ENCODE data around the gene LZTFL1. TPM values are rescaled to one million over a fixed set of nuclear protein-coding genes. Genes with fewer than 3 reads are reported as not detected.

LZTFL1 gene, protein sequence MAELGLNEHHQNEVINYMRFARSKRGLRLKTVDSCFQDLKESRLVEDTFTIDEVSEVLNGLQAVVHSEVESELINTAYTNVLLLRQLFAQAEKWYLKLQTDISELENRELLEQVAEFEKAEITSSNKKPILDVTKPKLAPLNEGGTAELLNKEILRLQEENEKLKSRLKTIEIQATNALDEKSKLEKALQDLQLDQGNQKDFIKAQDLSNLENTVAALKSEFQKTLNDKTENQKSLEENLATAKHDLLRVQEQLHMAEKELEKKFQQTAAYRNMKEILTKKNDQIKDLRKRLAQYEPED
- 13.6 to 18.6 TPM (median 16.3 TPM) in 5 replicates for total RNA-seq (2022; extraction: Qiagen RNA extraction; ENCODE audit: low read depth)

GRCh38 chr3:45841757-45842491 lies at the start of gene LZTFL1:
Gene LZTFL1 (minus strand): TSS chr3:45842119. CDS start chr3:45841991, 128 bp downstream.

DNA sequence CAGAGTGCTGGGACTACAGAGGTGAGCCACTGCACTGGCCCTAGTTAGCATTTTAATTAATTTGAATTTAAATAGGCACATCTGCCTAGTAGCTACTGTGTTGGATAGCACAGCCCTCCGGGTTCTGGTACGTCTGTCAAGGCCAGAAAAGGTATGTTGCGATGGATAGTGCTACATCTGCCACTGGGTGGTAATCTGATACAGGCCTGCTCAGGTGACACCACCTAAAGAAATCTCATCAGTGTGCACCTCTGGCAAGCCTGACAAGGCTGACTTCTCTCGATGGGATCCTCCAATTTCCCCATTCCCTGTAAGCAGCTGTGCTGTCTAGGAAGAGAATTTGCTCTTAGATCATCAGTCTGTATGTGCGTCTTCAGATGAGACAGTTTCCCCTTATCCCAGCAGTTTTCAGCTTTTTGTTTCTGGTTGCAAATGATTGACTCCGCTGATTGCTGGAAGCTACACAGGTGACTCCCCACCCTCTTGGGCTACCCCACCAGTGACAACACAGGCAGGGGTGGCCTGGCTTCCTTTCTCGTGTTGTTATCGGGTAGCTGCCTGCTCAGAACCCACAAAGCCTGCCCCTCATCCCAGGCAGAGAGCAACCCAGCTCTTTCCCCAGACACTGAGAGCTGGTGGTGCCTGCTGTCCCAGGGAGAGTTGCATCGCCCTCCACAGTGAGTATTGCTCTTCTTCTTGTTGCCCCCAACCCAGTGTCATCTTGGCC lies 44.2 kb upstream of the LZTFL1 start, which contains the start of gene CCR9:
Gene CCR9, plus strand, starts transcription at position 565 of the 727 bp plus-strand sequence. CDS start 8,391 bp downstream, outside the sequence.

GRCh38 chr3:45795882-45796765 lies 45.8 kb downstream of the LZTFL1 start, which contains the start of gene SLC6A20:
Gene SLC6A20 (minus strand): TSS chr3:45796536. CDS start chr3:45796419, 117 bp downstream.

Other genes with a start within 250 kb of the LZTFL1 start
- gene LIMD1, start 247.4 kb downstream of the LZTFL1 start, total RNA-seq (2022; extraction: Qiagen RNA extraction; ENCODE audit: low read depth): 15.4 to 23.0 TPM (median 21.1 TPM) in 5 replicates
- gene SACM1L, start 152.7 kb downstream of the LZTFL1 start, total RNA-seq (2022; extraction: Qiagen RNA extraction; ENCODE audit: low read depth): 16.4 to 17.1 TPM (median 16.9 TPM) in 5 replicates
- 0.02 to 0.05 TPM in 2 of 5 replicates, not detected in the others for gene SLC6A20, start 45.6 kb downstream of the LZTFL1 start, total RNA-seq (2022; extraction: Qiagen RNA extraction; ENCODE audit: low read depth)
- gene CCR9, start 44.4 kb upstream of the LZTFL1 start, total RNA-seq (2022; extraction: Qiagen RNA extraction; ENCODE audit: low read depth): not detected in 5 replicates
- gene CXCR6, start 101.3 kb upstream of the LZTFL1 start, total RNA-seq (2022; extraction: Qiagen RNA extraction; ENCODE audit: low read depth): not detected in 5 replicates
- gene FYCO1, start 153.7 kb upstream of the LZTFL1 start, total RNA-seq (2022; extraction: Qiagen RNA extraction; ENCODE audit: low read depth): 4.3 to 6.6 TPM (median 5.3 TPM) in 5 replicates
- not detected in 5 replicates for gene XCR1, start 185.4 kb upstream of the LZTFL1 start, total RNA-seq (2022; extraction: Qiagen RNA extraction; ENCODE audit: low read depth)